Measurements from ENCODE around the gene UBR3. TPM values are rescaled to one million over a fixed set of nuclear protein-coding genes. Genes with fewer than 3 reads are reported as not detected.
A peak's percentile ranks its signal among the peaks of the same experiment; 100 is the strongest.

UBR3 gene
- total RNA-seq, 1 experiment from 2014 or later: 21.9 TPM

- H3K9me3 Mint-ChIP-seq: no peaks in the 10 kb centered on the region
- no peak for TF ChIP-seq CTCF (conservative IDR thresholded peaks at IDR 0.05)
- Histone ChIP-seq H2BK120ac (ENCODE audit: low read depth, low read length, poor library complexity, severe bottlenecking) (no peak overlapping the region), H3K27ac (ENCODE audit: insufficient read length, low read depth, low read length) (no peak overlapping the region), H3K79me2 (ENCODE audit: insufficient read depth, low read length) (no peaks in the 10 kb centered on the region), H3K9me3 (ENCODE audit: control insufficient read depth, low read depth, low read length) (no peaks in the 10 kb centered on the region), H4K5ac (ENCODE audit: insufficient read length, low read depth, low read length) (no peak overlapping the region), H3K18ac (ENCODE audit: insufficient read length, low read depth, low read length) (no peak overlapping the region), H3K14ac (ENCODE audit: insufficient read depth, low read length) (no peak overlapping the region), H2BK15ac (ENCODE audit: low read depth, low read length) (no peak overlapping the region), H3K9ac (ENCODE audit: extremely low read depth, insufficient read length, low read length) (no peak overlapping the region), H3K27me3 (ENCODE audit: insufficient read depth, low read length) (no peaks in the 10 kb centered on the region), H2AK5ac (ENCODE audit: insufficient read length, low read length) (no peak overlapping the region), H4K91ac (ENCODE audit: insufficient read length, low read depth, low read length) (no peak overlapping the region), H3K23ac (ENCODE audit: insufficient read length, low read depth, low read length) (no peak overlapping the region), H3K79me1 (ENCODE audit: insufficient read depth, low read depth, low read length, poor library complexity, severe bottlenecking) (no peaks in the 10 kb centered on the region), H3K23me2 (ENCODE audit: insufficient read length, low read depth, low read length, poor library complexity, severe bottlenecking) (no peaks in the 10 kb centered on the region), H2BK5ac (ENCODE audit: insufficient read length, low read length) (no peak overlapping the region), H2BK12ac (ENCODE audit: insufficient read length, low read depth, low read length) (no peak overlapping the region), H3T11ph (ENCODE audit: low read length) (no peak overlapping the region), H4K8ac (replicated peaks; ENCODE audit: insufficient read length, low read depth, low read length) (no peak overlapping the region), H3K4me2 (ENCODE audit: insufficient read depth, insufficient read length, low read length) (no peak overlapping the region), H3K4me1 (ENCODE audit: insufficient read depth, low read length) (peaks cover 5% of the 10 kb centered on the region), H2AFZ (ENCODE audit: low read length) (no peak overlapping the region), H2BK20ac (ENCODE audit: low read depth, low read length, poor library complexity, severe bottlenecking) (no peak overlapping the region), H3K56ac (ENCODE audit: insufficient read length, low read depth, low read length) (no peak overlapping the region), H4K20me1 (ENCODE audit: control insufficient read depth, insufficient read depth, insufficient read length) (no peaks in the 10 kb centered on the region), H3K4ac (ENCODE audit: low read depth, low read length) (no peak overlapping the region)
- no peak overlapping the region for H3K4me3 Mint-ChIP-seq
- H3K36me3 Mint-ChIP-seq (ENCODE audit: insufficient read depth in 1 of 3, low read depth in 3 of 3): peaks cover 0 to 3% (median 0%) of the 10 kb centered on the region in 3 experiments; a peak in 1 of 7 replicates
- DNase-seq: no peak
- peaks cover 14 to 19% of the 10 kb centered on the region in 2 experiments for H3K4me1 Mint-ChIP-seq
- no CpG with 5 or more reads among the region's 5 CpGs for WGBS (ENCODE audit: extremely low coverage, insufficient read length, low lambda C conversion rate)
- H3K27me3 Mint-ChIP-seq (ENCODE audit: low read depth): peaks cover 6% of the 10 kb centered on the region
- H3K27ac Mint-ChIP-seq: peak overlapping the region in 1 of 3 experiments; percentile 48; a peak in 1 of 7 replicates
Observed at GRCh38 chr2:169790581-169790980, 36.7 kb upstream of the UBR3 start.

Measured in H9 (cell line).